D341Med (cell line): ENCODE data around the gene VSX1.

Experiments used
- DNase-seq: peaks from one replicate; pipeline ENCODE4 v3.0.0; 2012; ENCODE audit warnings: low spot score

Gene VSX1

GRCh38 chr20:25053255-25054031, 28.5 kb downstream of the VSX1 start:
- no peak for DNase-seq

- DNase-seq, result no peak
These were observed 29.4 kb downstream of the VSX1 start for GRCh38 chr20:25052255-25053194.

DNA sequence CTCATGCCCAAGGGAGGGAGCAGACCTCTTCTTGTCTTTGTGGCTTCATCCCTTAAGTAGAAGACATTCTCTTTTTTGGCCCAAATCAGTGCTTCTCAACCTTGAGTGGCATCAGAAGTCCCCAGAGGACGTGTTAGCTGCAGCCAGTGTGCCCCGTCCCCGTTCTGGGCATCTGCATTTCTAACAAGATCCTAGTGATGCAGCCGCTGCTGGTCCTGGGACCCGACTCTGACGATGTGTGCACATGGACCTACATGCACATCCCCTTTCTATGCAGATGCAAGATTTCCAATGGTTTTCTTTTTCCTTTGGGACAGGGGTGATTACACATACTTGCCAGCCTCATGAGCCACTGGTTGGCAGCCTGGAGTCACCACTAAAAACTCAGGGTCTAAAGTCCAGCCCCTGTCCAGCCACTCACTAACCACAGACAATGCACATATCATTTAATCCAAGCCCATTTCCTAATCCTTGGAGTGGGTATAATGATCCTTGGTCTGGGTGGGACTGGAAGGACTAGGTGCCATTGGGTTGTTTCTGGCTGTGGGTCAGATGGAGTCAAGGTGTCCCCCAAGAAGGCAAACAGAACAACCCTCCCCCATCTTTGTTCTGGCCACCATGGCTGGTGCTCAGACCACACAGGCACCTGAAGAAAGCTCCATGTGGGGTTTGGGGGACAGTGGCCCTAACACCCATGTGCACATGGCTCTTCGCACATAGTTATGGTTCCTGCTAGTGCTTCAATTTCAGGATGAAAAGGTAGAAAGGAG, 30.4 kb downstream of the VSX1 start:
- DNase-seq, result no peak

DNA sequence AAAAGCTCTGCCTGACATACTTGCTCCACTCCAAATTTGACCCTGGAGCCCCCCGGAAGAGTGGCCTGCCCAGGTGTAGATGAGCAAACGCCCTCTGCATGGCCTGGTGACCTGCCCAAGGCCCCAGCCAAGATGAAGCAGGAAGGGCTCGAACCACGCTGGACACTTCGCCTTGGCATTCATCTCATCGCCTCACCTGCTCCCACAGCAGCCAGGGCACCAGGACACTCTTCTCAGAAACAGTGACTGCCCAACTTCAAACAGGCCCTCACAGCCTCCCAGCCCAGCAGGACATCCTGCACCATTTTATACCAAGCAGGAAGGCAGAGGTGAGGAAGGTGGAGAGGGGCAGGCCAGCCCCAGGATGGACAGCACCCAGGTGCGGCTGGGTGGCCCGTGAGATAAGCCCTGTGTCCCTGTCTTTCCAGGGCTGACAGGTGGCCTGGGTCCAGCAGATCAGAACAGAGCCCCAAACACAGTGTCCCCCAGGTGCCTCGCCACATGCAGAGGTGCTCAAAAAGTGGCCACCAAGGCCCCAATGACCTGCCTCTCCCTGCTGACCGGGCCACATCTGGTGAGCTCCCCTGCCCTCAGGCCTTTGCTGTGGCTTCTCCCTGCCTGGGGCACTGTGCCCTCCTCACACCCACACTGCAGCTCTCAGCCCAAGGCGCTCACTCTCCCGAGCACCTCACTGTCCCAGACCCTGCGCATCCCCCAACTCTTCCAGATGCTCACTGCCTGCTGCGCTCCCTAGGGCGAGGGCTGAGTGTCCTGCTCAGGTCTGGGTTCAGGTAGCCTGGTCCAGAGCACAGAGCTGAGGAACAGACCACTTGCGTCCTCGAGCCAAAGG, 31.2 kb downstream of the VSX1 start:
- DNase-seq, result no peak

- no peak for DNase-seq
These were observed 31.9 kb downstream of the VSX1 start for GRCh38 chr20:25050082-25050481.

- DNase-seq, result no peak
These were observed 32.5 kb downstream of the VSX1 start for GRCh38 chr20:25049261-25050060.

DNA sequence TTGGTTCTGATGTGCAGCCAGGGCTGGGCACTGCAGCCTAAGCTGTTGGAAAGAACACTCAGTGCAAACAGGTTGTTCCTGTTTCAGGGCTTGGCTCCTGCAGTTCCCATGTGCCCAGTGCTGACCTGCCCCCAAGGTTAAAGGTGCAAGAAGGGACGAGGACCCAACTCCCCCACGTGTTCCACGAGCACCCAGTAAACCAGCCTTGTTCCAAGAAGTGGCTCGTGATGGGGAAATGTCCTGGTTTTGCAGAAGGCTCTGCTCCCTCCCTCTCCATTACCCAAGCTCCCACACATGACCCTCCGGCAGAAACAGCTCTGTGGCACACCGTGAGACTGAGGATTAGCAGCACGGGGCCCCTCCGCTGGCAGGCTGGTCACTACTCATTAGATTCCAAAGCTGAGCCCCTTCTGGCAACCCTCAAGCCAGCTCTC, 33.4 kb downstream of the VSX1 start:
- no peak for DNase-seq

- DNase-seq, result no peak
These were observed 34.2 kb downstream of the VSX1 start for GRCh38 chr20:25047766-25048165.

DNA sequence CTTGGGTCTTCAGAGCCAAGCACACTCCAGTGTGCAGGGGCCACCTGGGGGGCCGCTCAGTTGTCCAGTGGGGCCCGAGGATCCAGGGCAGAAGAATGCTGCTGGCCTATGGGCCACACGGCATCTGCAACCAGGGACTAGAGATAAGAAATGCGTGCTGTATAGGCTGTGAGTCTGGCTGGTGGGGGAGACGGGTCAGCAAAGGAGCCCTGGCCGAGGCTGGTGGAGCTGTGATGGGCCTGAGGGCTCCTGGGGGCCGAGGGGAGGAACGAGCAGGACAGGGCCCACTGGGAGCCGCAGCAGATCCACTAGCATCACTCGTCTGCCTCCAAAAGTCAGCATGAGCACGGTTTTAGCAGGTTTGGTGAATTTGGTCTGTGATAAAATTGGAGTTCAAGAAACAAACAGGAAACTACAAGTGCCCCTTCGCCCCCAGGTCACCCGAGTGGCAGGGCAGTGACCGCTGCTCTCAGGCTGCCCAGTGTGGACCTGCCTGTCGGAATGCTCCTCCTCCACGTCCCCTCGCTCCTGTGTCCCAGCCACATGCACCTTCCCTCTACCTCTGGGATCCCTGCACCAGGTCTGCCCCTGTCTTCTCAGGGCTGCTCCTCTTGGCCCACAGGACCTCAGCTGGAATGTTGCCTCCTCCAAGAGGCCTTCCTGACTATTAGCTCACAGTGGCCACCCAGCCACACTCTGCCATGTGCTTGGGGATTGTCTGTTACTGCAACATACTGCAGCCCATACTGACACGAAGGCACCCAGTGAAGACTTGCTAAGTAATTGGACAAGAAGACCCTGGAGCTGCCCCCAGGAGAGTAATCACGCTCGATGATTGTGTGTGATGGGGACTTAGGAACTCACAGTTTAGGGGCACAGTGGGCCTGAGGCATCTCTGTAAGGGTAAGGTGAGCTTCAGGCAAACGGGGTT, 34.9 kb downstream of the VSX1 start:
- DNase-seq, result no peak

- DNase-seq, result no peak
These were observed 35.7 kb downstream of the VSX1 start for GRCh38 chr20:25046181-25046641.

DNA sequence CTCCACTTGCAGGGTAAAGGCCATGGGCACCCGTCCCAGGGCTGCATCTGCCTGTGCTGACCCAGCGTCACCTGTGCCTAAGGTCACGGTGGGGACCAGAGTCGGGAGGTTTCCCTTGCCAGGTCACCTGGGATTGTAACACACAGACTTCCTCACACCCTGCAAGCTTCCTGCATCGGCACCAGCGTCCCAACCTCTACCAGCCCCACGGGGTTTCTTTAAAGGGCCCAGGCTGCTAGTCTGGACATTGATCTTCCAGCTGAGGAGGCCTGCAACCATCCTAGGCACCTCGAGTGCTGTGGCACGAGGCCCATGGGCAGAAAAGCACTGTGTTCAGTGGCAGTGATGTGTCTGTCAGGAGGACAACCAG, 36.6 kb downstream of the VSX1 start:
- DNase-seq, result no peak

- DNase-seq, result no peak
These were observed 37.1 kb downstream of the VSX1 start for GRCh38 chr20:25044660-25045342.

GRCh38 chr20:25044261-25044560, 37.7 kb downstream of the VSX1 start:
- DNase-seq, result no peak

DNA sequence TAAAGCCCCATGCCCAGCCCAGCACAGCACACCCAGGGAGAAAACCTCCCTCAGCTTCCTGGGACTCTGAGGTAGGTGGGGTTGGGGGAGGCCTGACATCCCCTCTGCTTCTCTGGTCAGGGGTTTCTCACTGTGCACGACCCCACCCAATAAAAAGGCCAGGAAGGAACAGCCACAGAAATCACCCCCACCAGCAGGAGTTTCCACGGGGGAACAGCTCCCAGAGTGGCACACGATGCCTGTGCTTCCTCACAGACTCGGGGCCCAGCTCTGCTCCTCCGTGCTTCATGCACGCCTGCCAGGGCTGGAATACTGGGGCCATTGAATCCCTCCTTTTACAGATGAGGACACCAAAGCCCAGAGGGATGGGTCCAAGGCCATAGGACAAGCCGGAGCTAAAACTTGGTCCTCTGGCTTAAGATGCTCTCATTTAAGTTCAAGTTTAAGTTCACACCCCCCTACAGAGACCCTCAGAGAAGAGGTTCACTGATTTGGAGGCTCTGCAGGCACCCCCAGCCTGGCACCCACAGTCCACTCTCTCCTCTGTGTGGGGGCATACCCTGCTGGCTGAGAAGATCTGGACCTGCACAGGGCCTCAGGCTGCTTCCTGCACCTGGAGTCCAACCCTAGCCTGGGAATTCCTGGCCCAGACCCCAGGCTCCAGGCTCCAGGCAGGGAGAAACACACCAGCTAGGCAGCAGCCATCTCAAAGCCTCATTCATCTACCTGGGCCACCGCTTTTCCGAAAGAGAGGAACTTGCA, 38.3 kb downstream of the VSX1 start:
- DNase-seq, result no peak

DNA sequence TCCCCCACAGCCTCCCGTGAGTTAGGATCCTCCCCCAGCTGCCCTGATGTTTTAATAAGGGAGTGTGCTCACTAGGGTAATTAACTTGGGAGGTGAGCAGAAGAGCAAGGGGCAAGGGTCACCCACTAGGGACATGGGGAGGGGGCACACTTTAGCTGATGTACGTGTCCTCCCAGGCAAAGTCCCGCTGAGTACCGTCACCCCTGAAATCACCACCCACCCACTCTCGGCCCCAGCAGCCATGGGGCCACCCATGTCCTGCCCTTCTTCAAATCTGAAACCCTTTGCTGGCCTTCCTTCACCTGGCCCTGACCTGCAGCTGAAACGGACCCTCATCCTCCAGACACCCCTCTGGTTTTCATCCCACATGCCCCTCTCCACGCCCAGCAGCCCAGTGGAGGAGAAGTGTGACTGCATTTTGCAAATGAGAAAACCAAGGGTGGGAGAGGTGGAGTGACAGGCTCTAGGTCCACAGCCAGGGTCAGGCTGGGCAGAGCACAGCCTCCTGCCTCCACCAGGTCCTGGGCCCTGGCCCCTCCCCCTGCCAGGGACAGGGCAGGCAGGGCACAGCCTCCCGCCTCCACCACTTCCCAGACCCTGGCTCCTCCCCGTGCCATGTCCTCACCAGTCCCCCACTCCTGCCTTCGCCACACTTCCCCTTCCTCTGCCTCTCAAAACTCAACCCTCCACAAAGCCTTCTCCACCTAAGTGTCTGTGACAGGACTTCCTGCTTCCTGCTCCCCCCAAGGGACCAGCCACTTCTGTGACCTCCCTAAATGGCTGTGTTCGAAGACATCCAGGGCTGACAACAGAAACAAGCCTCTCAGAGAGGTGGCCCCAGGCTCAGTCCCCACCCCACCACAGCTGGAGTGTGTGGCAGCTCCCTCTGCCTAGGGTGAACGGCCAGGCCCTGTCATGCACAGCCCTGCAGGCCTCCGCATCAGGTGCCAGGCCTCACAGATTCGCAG, 39.1 kb downstream of the VSX1 start:
- no peak for DNase-seq

DNA sequence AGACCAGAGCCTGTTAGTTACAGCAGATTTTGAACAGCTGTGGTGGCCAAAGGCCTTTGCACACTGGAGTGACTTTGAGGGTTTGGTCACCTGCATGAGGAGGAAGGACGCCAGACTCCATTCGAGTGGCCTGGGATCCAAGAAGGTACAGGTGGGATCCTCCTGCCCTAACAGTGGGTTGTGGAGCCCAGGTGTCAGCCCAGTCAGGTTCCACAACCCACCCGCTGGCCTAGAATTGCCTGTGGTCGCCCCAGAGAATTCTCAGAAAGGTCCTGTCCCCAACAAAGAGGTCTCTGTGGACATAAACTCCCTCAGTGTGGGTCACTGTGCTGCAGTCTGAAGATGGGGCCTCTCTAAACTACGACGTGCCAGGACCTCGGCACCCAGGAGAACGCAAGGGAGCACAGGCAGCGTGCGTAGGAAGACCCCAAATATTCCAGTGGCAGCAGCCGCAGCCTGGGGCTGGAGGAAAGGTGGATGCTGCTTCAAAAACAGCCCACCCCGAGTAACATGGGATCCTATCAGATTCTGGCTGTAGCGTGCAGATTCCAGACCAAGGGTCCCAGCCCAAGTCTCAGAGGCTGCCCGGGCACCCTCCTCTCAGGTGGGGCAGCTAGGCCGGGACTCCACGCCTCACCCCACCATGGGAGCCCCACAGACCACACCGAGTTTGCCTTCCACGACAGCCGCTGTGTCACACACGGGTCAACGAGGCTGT, 40.0 kb downstream of the VSX1 start:
- no peak for DNase-seq
